Loucy (cell line): ENCODE data around the gene TECPR1.

Source experiments
- H2AFZ ChIP-seq: fragments of 200-600 bp; sonication (generic); 2 replicates; pipeline ENCODE4 v1.6.0; 2016; ENCODE audit warnings: antibody characterized with exemption, mild to moderate bottlenecking, low read length, moderate library complexity
- H3F3A ChIP-seq: fragments of 200-600 bp; 2 replicates; pipeline ENCODE4 v1.6.0; 2016; ENCODE audit warnings: antibody characterized with exemption, low read depth, mild to moderate bottlenecking
- H3K27me3 ChIP-seq: fragments of 200-600 bp; sonication (generic); 2 replicates; pipeline ENCODE4 v1.6.1; 2014; ENCODE audit warnings: low read length, mild to moderate bottlenecking; ENCODE audit not compliant: insufficient read depth, poor library complexity, severe bottlenecking
- H3K36me3 ChIP-seq: fragments of 200-600 bp; sonication (generic); 2 replicates; pipeline ENCODE4 v1.6.1; 2016; ENCODE audit warnings: low read length; ENCODE audit not compliant: insufficient read depth
- H3K4me1 ChIP-seq: fragments of 200-600 bp; sonication (generic); 2 replicates; pipeline ENCODE4 v1.5.1; 2014; ENCODE audit warnings: low read length, mild to moderate bottlenecking; ENCODE audit not compliant: insufficient read depth, poor library complexity, severe bottlenecking
- H3K4me2 ChIP-seq: fragments of 200-600 bp; sonication (generic); 2 replicates; pipeline ENCODE4 v1.6.0; 2014; ENCODE audit warnings: antibody characterized with exemption, low read length, low read depth, mild to moderate bottlenecking; ENCODE audit not compliant: poor library complexity, severe bottlenecking
- H3K4me3 ChIP-seq: fragments of 200-600 bp; sonication (generic); 2 replicates; pipeline ENCODE4 v1.5.1; 2014; ENCODE audit warnings: low read length, mild to moderate bottlenecking, mixed read lengths; ENCODE audit not compliant: poor library complexity, severe bottlenecking
- H3K79me2 ChIP-seq: fragments of 200-600 bp; sonication (generic); 2 replicates; pipeline ENCODE4 v1.6.1; 2014; ENCODE audit warnings: low read length; ENCODE audit not compliant: insufficient read depth
- H3K9ac ChIP-seq: fragments of 200-600 bp; sonication (generic); 2 replicates; pipeline ENCODE4 v1.6.0; 2014; ENCODE audit warnings: mild to moderate bottlenecking, low read depth, low read length, moderate library complexity; ENCODE audit not compliant: poor library complexity, severe bottlenecking
- H3K9me2 ChIP-seq: fragments of 200-600 bp; sonication (generic); replicated peaks from 2 replicates; pipeline ENCODE4 v1.6.1; 2016; ENCODE audit warnings: low read depth, low read length, mixed read lengths
- H3K9me3 ChIP-seq: fragments of 200-600 bp; sonication (generic); 2 replicates; pipeline ENCODE4 v1.6.1; 2014; ENCODE audit warnings: mild to moderate bottlenecking, antibody characterized with exemption, low read length, low read depth; ENCODE audit not compliant: insufficient read depth
- H4K20me1 ChIP-seq: fragments of 200-600 bp; sonication (generic); 2 replicates; pipeline ENCODE4 v1.6.0; 2014; ENCODE audit warnings: antibody characterized with exemption, low read length, mild to moderate bottlenecking; ENCODE audit not compliant: insufficient read depth, poor library complexity, severe bottlenecking
- CTCF ChIP-seq: fragments of 200-600 bp; sonication (generic); conservative IDR thresholded peaks from 2 replicates; pipeline ENCODE4 v1.5.1; 2014; ENCODE audit warnings: mild to moderate bottlenecking, antibody characterized with exemption, low read length
- EZH2phosphoT487 ChIP-seq: fragments of 200-600 bp; IDR thresholded peaks from 2 replicates; pipeline ENCODE4 v1.6.1; 2018; ENCODE audit warnings: antibody characterized with exemption, mild to moderate bottlenecking, moderate library complexity, borderline replicate concordance

Gene TECPR1

GRCh38 chr7:98191668-98192431 lies 60.2 kb downstream of the TECPR1 start:
- Histone ChIP-seq H3K27me3 (no peaks in the 10 kb centered on the region), H3K4me3 (no peak overlapping the region), H4K20me1 (no peaks in the 10 kb centered on the region), H3K4me2 (no peak overlapping the region), H3K9ac (no peak overlapping the region), H3K79me2 (no peaks in the 10 kb centered on the region), H3K9me3 (no peaks in the 10 kb centered on the region), H3K4me1 (no peaks in the 10 kb centered on the region), H3K9me2 (no peaks in the 10 kb centered on the region), H2AFZ (no peak overlapping the region), H3F3A (no peaks in the 10 kb centered on the region), H3K36me3 (peaks cover 53% of the 10 kb centered on the region; the same call in 1 of the 2 replicates)
- TF ChIP-seq EZH2phosphoT487 (no peak), CTCF (no peak)

GRCh38 chr7:98189559-98189958 lies 62.5 kb downstream of the TECPR1 start:
- no peaks in the 10 kb centered on the region for H3K9me2 ChIP-seq
- H4K20me1 ChIP-seq: no peaks in the 10 kb centered on the region
- H2AFZ ChIP-seq: no peak overlapping the region
- H3K4me1 ChIP-seq: no peaks in the 10 kb centered on the region
- H3K9ac ChIP-seq: no peak overlapping the region
- no peaks in the 10 kb centered on the region for H3K9me3 ChIP-seq
- no peaks in the 10 kb centered on the region for H3K27me3 ChIP-seq
- H3K36me3 ChIP-seq: peaks cover 51% of the 10 kb centered on the region; the same call in 1 of the 2 replicates
- no peak overlapping the region for H3K4me2 ChIP-seq
- no peaks in the 10 kb centered on the region for H3K79me2 ChIP-seq
- TF ChIP-seq EZH2phosphoT487 (no peak), CTCF (no peak)
- no peak overlapping the region for H3K4me3 ChIP-seq
- no peaks in the 10 kb centered on the region for H3F3A ChIP-seq

- Histone ChIP-seq H3F3A (no peaks in the 10 kb centered on the region), H3K9me3 (no peaks in the 10 kb centered on the region), H3K79me2 (no peaks in the 10 kb centered on the region), H3K4me2 (no peak overlapping the region), H3K36me3 (peaks cover 26% of the 10 kb centered on the region; the same call in 1 of the 2 replicates), H3K9ac (no peak overlapping the region), H4K20me1 (no peaks in the 10 kb centered on the region), H3K9me2 (no peaks in the 10 kb centered on the region), H3K4me3 (no peak overlapping the region), H3K27me3 (no peaks in the 10 kb centered on the region), H3K4me1 (no peaks in the 10 kb centered on the region), H2AFZ (no peak overlapping the region)
- no peak for TF ChIP-seq EZH2phosphoT487
- TF ChIP-seq CTCF: no peak
These were observed 64.9 kb downstream of the TECPR1 start for GRCh38 chr7:98187138-98187502.
